ENCODE data around the gene EXD1.

- TF ChIP-seq POLR2A (IDR thresholded peaks at IDR 0.05) (no peak), CTCF (IDR thresholded peaks at IDR 0.05 in 4 of 5, conservative IDR thresholded peaks at IDR 0.05 in 1 of 5) (no peak)
Observed at GRCh38 chr15:41215708-41216107, 14.8 kb downstream of the EXD1 start.
